GM12865 (cell line): ENCODE measurements around the gene RXRA.
A peak's percentile ranks its signal among the peaks of the same experiment; 100 is the strongest.

Experiments used
- DNase-seq: peaks from one replicate; pipeline ENCODE4 v3.0.0; 2010; ENCODE audit warnings: low read depth
- H3K4me3 ChIP-seq: 2 replicates; pipeline ENCODE4 v1.5.1; 2011; ENCODE audit warnings: mild to moderate bottlenecking, low read depth, low read length, control low read depth
- TF ChIP-seq, protein P1 (sequence below): IDR thresholded peaks from 2 replicates; pipeline ENCODE4 v1.5.1; 2011; ENCODE audit warnings: low read length, control low read depth, low read depth, inconsistent platforms; ENCODE audit not compliant: insufficient read depth; ENCODE audit errors: missing control alignments

Gene RXRA

DNA sequence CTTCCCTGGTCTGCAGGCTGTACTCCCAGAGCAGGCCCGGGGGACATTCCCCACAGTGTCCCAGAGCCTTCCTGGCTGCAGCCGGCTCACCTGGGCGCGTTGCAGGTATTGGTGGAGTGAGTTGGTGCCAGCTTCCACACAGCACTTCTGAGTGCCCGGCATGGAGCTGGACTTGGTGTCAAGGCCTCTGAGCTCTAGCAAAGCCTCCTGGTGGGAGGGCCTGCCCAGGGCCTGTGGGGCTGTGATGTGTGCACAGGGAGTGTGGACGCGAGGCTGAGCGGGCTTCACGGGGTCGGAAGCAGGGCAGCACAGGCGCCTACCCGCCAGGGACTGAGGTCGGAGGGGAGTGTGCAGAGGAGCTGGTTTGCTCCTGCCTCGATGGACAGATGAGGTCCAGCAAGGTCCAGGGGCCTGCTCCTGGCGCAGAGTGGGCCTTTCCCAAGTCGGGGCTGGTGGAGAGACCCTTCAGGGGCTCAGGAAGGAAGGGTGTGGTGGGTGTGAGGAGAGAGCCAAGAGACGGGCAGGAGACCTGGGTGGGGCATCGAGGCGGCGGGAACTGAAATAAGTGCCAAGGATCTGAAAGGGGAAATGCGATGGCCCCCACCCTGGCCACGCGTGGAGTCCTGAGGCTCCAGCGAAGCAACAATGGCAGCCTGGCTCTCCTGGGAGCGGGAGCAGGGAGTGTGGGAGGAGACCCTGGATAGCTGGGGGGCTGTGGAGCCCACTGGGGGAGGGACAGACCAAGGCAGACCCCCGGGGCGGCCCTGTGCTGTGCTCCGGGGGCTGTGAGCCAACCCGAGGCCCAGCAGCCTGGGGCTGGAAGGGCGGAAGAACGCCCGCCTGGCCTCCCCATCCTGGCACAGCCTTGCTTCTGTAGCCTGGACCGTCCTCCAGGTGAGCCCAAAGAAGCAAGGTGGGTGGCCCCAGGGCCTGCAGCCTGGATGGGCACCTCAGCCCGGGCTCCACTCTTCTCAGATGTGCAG, 78.4 kb downstream of the RXRA start:
- TF ChIP-seq, protein P1, sequence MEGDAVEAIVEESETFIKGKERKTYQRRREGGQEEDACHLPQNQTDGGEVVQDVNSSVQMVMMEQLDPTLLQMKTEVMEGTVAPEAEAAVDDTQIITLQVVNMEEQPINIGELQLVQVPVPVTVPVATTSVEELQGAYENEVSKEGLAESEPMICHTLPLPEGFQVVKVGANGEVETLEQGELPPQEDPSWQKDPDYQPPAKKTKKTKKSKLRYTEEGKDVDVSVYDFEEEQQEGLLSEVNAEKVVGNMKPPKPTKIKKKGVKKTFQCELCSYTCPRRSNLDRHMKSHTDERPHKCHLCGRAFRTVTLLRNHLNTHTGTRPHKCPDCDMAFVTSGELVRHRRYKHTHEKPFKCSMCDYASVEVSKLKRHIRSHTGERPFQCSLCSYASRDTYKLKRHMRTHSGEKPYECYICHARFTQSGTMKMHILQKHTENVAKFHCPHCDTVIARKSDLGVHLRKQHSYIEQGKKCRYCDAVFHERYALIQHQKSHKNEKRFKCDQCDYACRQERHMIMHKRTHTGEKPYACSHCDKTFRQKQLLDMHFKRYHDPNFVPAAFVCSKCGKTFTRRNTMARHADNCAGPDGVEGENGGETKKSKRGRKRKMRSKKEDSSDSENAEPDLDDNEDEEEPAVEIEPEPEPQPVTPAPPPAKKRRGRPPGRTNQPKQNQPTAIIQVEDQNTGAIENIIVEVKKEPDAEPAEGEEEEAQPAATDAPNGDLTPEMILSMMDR: no peak
- DNase-seq: no peak
- H3K4me3 ChIP-seq: no peak overlapping the region

GRCh38 chr9:134405527-134405926, 79.3 kb downstream of the RXRA start:
- H3K4me3 ChIP-seq: no peak overlapping the region
- TF ChIP-seq, protein P1: no peak
- peak; percentile 56 for DNase-seq

DNA sequence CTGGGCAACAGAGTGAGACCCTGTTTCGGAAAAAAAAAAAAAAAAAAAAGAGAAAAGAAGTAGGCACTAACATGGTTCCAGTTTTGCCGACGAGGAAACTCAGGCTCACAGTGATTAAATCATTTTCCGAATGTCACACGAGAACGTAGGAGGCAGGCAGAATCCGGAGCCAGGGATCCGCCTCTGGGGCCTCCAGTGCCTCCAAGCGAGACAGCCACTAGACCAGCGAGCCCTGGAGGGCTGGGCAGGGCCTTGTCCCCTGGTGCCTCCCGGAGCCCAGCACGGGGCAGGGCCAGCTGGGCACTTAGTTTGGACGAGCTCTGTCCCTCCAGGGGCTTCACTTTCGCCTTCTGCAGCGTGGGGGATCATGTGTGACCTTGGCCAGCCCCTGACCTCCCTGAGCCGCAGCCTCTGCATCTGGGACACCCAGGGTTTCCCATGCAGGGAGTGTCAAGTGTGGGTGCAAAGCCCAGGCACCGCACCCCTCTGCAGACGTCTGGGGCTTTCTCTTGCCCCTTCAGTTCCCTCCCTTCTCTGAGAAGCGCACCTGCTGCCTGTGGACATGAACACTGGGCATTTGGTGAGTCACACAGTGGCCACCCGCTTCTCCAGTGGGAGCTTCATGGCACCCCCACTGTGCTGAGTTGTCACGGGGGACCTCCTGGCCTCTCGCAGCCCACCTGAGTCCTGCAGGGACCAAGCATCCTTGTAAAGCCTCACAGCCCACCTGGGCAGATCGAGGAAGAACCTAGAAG, 80.3 kb downstream of the RXRA start:
- DNase-seq: no peak
- TF ChIP-seq, protein P1: no peak
- peak overlapping the region; percentile 50 for H3K4me3 ChIP-seq

DNA sequence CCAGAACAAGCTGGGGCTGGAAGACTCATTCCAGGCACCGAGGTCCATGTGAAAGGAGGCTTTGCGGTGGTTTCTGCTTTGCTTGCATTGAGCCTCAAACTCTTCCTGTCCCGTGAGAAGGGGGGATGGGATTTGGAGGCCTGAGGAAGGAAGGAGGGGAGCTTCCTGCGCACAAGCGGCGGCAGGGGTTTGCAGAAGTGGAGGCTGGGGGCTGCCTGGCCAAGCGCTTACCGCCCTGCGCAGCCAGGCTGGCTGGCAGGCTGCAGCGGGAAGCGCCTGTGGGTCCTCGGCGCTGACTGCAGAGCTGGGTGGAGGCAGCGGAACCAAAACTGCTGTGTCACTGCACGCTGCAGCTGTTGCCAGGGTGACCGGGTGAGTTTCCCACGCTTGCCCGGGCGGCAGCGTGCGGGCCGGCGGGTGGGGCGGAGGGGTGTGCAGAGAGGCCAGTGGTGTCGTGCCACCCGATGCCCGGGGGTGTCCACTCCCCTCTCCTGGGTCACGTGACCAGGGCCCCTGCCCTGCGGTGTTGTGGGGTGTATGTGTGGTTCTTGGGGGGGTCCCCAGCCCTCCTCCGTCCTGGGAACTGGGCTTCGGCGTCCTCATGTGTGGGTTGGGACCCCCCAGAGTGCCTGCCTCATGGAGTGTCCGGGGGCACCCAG, 81.0 kb downstream of the RXRA start:
- TF ChIP-seq, protein P1: no peak
- DNase-seq: peak; percentile 94
- H3K4me3 ChIP-seq: peak overlapping the region; percentile 50

DNA sequence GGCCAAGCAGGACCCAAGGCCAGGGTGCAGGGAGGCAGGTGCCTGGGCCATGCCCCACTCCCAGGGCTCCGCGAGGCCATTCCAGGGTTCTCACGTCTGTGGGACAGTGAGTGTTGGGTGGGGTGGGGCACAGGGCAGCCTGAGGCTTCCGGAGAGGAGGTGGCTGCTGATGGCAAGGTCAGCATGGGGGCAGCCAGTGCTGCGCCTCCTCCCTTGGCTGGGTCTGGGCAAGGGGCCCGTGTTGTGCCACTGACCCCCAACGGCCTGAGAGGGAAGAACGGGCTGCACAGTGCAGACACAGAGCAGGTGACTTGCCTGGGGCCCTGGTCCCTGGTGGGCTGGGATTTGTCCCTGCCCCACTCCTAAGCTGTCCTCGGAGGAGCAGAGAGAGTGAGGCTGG, 82.1 kb downstream of the RXRA start:
- H3K4me3 ChIP-seq: no peak overlapping the region
- DNase-seq: no peak
- TF ChIP-seq, protein P1: peak; percentile 11

GRCh38 chr9:134408939-134409737, 82.9 kb downstream of the RXRA start:
- no peak overlapping the region for H3K4me3 ChIP-seq
- no peak for DNase-seq
- TF ChIP-seq, protein P1: no peak
